Natural killer cell (primary cell): ENCODE measurements around the gene AKAP13. TPM values are rescaled to one million over a fixed set of nuclear protein-coding genes. Genes with fewer than 3 reads are reported as not detected.
A peak's percentile ranks its signal among the peaks of the same experiment; 100 is the strongest.

Experiments
- ATAC-seq, 3 donors: fragments of 150-1000 bp in 2 of 3; fragments of 200-7000 bp in 1 of 3; cut with Tn5 transposase; 1 replicate in 1 of 3; 2 replicates in 2 of 3; pipeline ENCODE4 v1.10.0; 2021; ENCODE audit warnings: mild to moderate bottlenecking in 2 of 3, moderate library complexity in 2 of 3
- DNase-seq, 2 donors: peaks; one replicate each; pipeline versions ENCODE4 v3.0.0 to v3.0.0-alpha.2; 2013 to 2021; ENCODE audit warnings: mixed read lengths in 1 of 2
- H3K27ac ChIP-seq: one replicate; pipeline ENCODE4 v1.5.1; 2013; ENCODE audit warnings: mild to moderate bottlenecking, low read length
- H3K27me3 ChIP-seq: one replicate; pipeline ENCODE4 v1.6.1; 2013; ENCODE audit warnings: low read length; ENCODE audit not compliant: control insufficient read depth, insufficient read depth
- H3K36me3 ChIP-seq: one replicate; pipeline ENCODE4 v1.6.1; 2013; ENCODE audit warnings: low read length; ENCODE audit not compliant: control insufficient read depth, insufficient read depth
- H3K4me1 ChIP-seq: one replicate; pipeline ENCODE4 v1.6.1; 2013; ENCODE audit warnings: low read length; ENCODE audit not compliant: control insufficient read depth, insufficient read depth
- H3K4me3 ChIP-seq: one replicate; pipeline ENCODE4 v1.5.1; 2013; ENCODE audit warnings: low read length
- H3K9me3 ChIP-seq: one replicate; pipeline ENCODE4 v1.6.1; 2013; ENCODE audit warnings: low read length; ENCODE audit not compliant: control insufficient read depth, insufficient read depth
- H3K27ac Mint-ChIP-seq, 2 donors: one replicate each; pipeline ENCODE4 v1.8.0; 2022; ENCODE audit warnings: mild to moderate bottlenecking in 2 of 2, mixed read lengths in 2 of 2, moderate library complexity in 1 of 2
- H3K27me3 Mint-ChIP-seq, 2 donors: one replicate each; pipeline ENCODE4 v1.8.0; 2022; ENCODE audit warnings: low read depth in 2 of 2, mixed read lengths in 2 of 2
- H3K36me3 Mint-ChIP-seq: one replicate; pipeline ENCODE4 v1.8.0; 2022; ENCODE audit warnings: mixed read lengths
- H3K4me1 Mint-ChIP-seq, 2 donors: one replicate each; pipeline ENCODE4 v1.8.0; 2022; ENCODE audit warnings: mixed read lengths in 2 of 2
- H3K4me3 Mint-ChIP-seq: one replicate; pipeline ENCODE4 v1.8.0; 2022; ENCODE audit warnings: mild to moderate bottlenecking, moderate library complexity, mixed read lengths
- H3K9me3 Mint-ChIP-seq, 2 donors: one replicate each; pipeline ENCODE4 v1.8.0; 2022; ENCODE audit warnings: mixed read lengths in 2 of 2
- CTCF ChIP-seq: fragments of 200-600 bp; IDR thresholded peaks from one replicate; pipeline ENCODE4 v1.8.0; 2022; ENCODE audit warnings: antibody characterized with exemption
- WGBS: methylation state at CpG from one replicate; pipeline ENCODE4 v1.1.7; 2013; ENCODE audit warnings: missing lambda C conversion rate; ENCODE audit not compliant: insufficient coverage; 5-methylcytosine and 5-hydroxymethylcytosine counted together
- intact Hi-C: fragments of 100-400 bp; cut with micrococcal nuclease; formaldehyde crosslinking; loops from one replicate; pipeline ENCODE4 v1.14.2; 2022
- total RNA-seq, 4 donors: library from RNA; stranded (reverse); fragments of 120-200 nt in 1 of 4; gene quantifications; one replicate each; pipeline versions ENCODE4 v1.2.3 to v1.2.4, GENCODE V29; 2013 to 2022

Gene AKAP13
- total RNA-seq, 3 donors from 2014 or later (not counting 1 experiment from before 2014, with no cell fraction given): 573 to 661 (median 647) TPM

- H3K27ac ChIP-seq: no peak overlapping the region
- no peaks in the 10 kb centered on the region for H3K9me3 ChIP-seq
These were observed 63.8 kb downstream of the AKAP13 start for GRCh38 chr15:85444122-85444745.

GRCh38 chr15:85445361-85445760 lies 65.0 kb downstream of the AKAP13 start:
- H3K36me3 Mint-ChIP-seq: peaks cover 11% of the 10 kb centered on the region
- Histone ChIP-seq H3K4me1 (no peaks in the 10 kb centered on the region), H3K4me3 (no peak overlapping the region), H3K9me3 (no peaks in the 10 kb centered on the region), H3K27ac (no peak overlapping the region), H3K27me3 (no peaks in the 10 kb centered on the region), H3K36me3 (no peaks in the 10 kb centered on the region)
- peaks cover 32 to 34% of the 10 kb centered on the region in 2 donors for H3K4me1 Mint-ChIP-seq
- no peaks in the 10 kb centered on the region for H3K27me3 Mint-ChIP-seq
- WGBS: no CpG with 5 or more reads among the region's 1 CpG
- intact Hi-C loops: no loop called here
- TF ChIP-seq CTCF: no peak
- H3K27ac Mint-ChIP-seq: no peak overlapping the region
- H3K9me3 Mint-ChIP-seq: peaks cover 4% of the 10 kb centered on the region in 2 donors
- ATAC-seq (no peak), DNase-seq (no peak)
- no peak overlapping the region for H3K4me3 Mint-ChIP-seq

More at GRCh38 chr15:85444122-85444745, 63.8 kb downstream of the AKAP13 start:
- Histone ChIP-seq H3K4me3 (no peak overlapping the region), H3K36me3 (no peaks in the 10 kb centered on the region), H3K27me3 (no peaks in the 10 kb centered on the region), H3K4me1 (no peaks in the 10 kb centered on the region)
- WGBS: 81% methylated on average over 2 of the region's 3 CpGs
- DNase-seq (no peak), ATAC-seq (no peak)
- peak overlapping the region in 1 of 2 donors; percentile 32 for H3K27ac Mint-ChIP-seq
- no peak overlapping the region for H3K4me3 Mint-ChIP-seq
- H3K36me3 Mint-ChIP-seq: peaks cover under 1% of the 10 kb centered on the region
- no peaks in the 10 kb centered on the region for H3K27me3 Mint-ChIP-seq
- TF ChIP-seq CTCF: no peak
- intact Hi-C loops: no loop called here
- H3K9me3 Mint-ChIP-seq: no peaks in the 10 kb centered on the region
- peaks cover 27 to 37% of the 10 kb centered on the region in 2 donors for H3K4me1 Mint-ChIP-seq

- ATAC-seq: no peak
- Histone ChIP-seq H3K9me3 (no peaks in the 10 kb centered on the region), H3K4me1 (peaks cover 10% of the 10 kb centered on the region), H3K27me3 (no peaks in the 10 kb centered on the region), H3K4me3 (no peak overlapping the region), H3K27ac (no peak overlapping the region), H3K36me3 (no peaks in the 10 kb centered on the region)
- TF ChIP-seq CTCF: no peak
- intact Hi-C loops: no loop called here
- H3K27ac Mint-ChIP-seq: no peak overlapping the region
- DNase-seq: no peak
- no peaks in the 10 kb centered on the region for H3K27me3 Mint-ChIP-seq
- WGBS: 100% methylated on average over 3 of the region's 3 CpGs
- H3K4me3 Mint-ChIP-seq: no peak overlapping the region
- peaks cover 15 to 19% of the 10 kb centered on the region in 2 donors for H3K9me3 Mint-ChIP-seq
- peaks cover 34 to 41% of the 10 kb centered on the region in 2 donors for H3K4me1 Mint-ChIP-seq
- peaks cover 31% of the 10 kb centered on the region for H3K36me3 Mint-ChIP-seq
These were observed 70.8 kb downstream of the AKAP13 start for GRCh38 chr15:85451099-85451700.
